Panc1 (cell line): ENCODE results near the gene KLHDC3. TPM values are rescaled to one million over a fixed set of nuclear protein-coding genes. Genes with fewer than 3 reads are reported as not detected.
"Not testable (repeated sequence)": the region's sequence is repeated elsewhere in the genome, so short reads cannot be mapped to it uniquely, and the experiment has no call there.

Source experiments
- ATAC-seq: fragments of 200-7000 bp; cut with Tn5 transposase; 2 replicates; pipeline ENCODE4 v1.9.1; 2020; ENCODE audit warnings: mild to moderate bottlenecking, moderate library complexity
- BruUV-seq: library from RNA; stranded (reverse); fragments of 400-500 nt; replicated peaks from 2 replicates; lab custom pipeline; 2021; lab: Mats Ljungman, UMichigan
- CTCF ChIA-PET: fragments of 300-600 bp; sonication (Branson Sonifier 250); formaldehyde crosslinking; loops from one replicate; lab custom pipeline; 2022; ENCODE audit warnings: antibody characterized with exemption; lab: Charles Lee
- POLR2A ChIA-PET: fragments of 300-600 bp; sonication (Branson Sonifier 250); formaldehyde crosslinking; loops from one replicate; lab custom pipeline; 2022; ENCODE audit warnings: antibody characterized with exemption; lab: Charles Lee
- DNase-seq: peaks from one replicate; pipeline ENCODE4 v3.0.0-alpha.2; 2010; ENCODE audit warnings: low read depth, low spot score
- H3K27ac ChIP-seq: 2 replicates; pipeline ENCODE4 v1.5.1; 2011; ENCODE audit warnings: mild to moderate bottlenecking, low read length, inconsistent platforms
- H3K27me3 ChIP-seq: fragments of 200-500 bp; sonication (Bioruptor generic); 2 replicates; pipeline ENCODE4 v1.6.0; 2014; ENCODE audit warnings: low read length, inconsistent platforms; ENCODE audit not compliant: control insufficient read depth, insufficient read depth
- H3K36me3 ChIP-seq: fragments of 200-500 bp; sonication (Bioruptor generic); 2 replicates; pipeline ENCODE4 v1.5.1; 2014; ENCODE audit warnings: inconsistent platforms, mild to moderate bottlenecking, low read length, moderate library complexity; ENCODE audit not compliant: control insufficient read depth, insufficient read depth
- H3K4me1 ChIP-seq: 2 replicates; pipeline ENCODE4 v1.5.1; 2011; ENCODE audit warnings: inconsistent platforms, mild to moderate bottlenecking, low read length, moderate library complexity; ENCODE audit not compliant: control insufficient read depth, insufficient read depth
- H3K4me3 ChIP-seq, 2 experiments: 2 replicates each; pipeline ENCODE4 v1.5.1; 2011 to 2012; ENCODE audit warnings: low read depth in 2 of 2, low read length in 2 of 2, mild to moderate bottlenecking in 2 of 2, inconsistent platforms in 1 of 2, moderate library complexity in 1 of 2
- H3K9me3 ChIP-seq: fragments of 200-500 bp; sonication (Bioruptor generic); 2 replicates; pipeline ENCODE4 v1.5.1; 2014; ENCODE audit warnings: low read depth, mild to moderate bottlenecking, inconsistent platforms, low read length, moderate library complexity; ENCODE audit not compliant: control insufficient read depth, insufficient read depth
- POLR2AphosphoS5 ChIP-seq: IDR thresholded peaks from 2 replicates; pipeline ENCODE4 v1.6.1; 2012; ENCODE audit warnings: mild to moderate bottlenecking, low read depth, low read length, moderate library complexity
- SIN3A ChIP-seq: IDR thresholded peaks from 2 replicates; pipeline ENCODE4 v1.6.1; 2012; ENCODE audit warnings: low read depth, mild to moderate bottlenecking, low read length, moderate library complexity, borderline replicate concordance; ENCODE audit not compliant: insufficient read depth
- TCF7L2 ChIP-seq: IDR thresholded peaks from 2 replicates; pipeline ENCODE4 v1.6.1; 2011; ENCODE audit warnings: mild to moderate bottlenecking, low read depth, low read length, inconsistent platforms
- in situ Hi-C: cut with HindIII; loops from 2 replicates; pipeline ENCODE4 v1.10.0; 2016; ENCODE audit warnings: low sequenced_read_pairs, low pct_unique_long_range_greater_than_20kb
- intact Hi-C: fragments of 100-400 bp; cut with micrococcal nuclease; formaldehyde crosslinking; loops from one replicate; pipeline ENCODE4 v1.10.0; 2022; ENCODE audit not compliant: unreplicated experiment
- total RNA-seq: library from RNA; stranded (reverse); gene quantifications from one replicate; pipeline ENCODE4 v1.2.1, GENCODE V29; 2021; ENCODE audit not compliant: unreplicated experiment
- TF ChIP-seq, protein P1 (sequence below), 2 experiments: IDR thresholded peaks; 2 replicates each; pipeline ENCODE4 v1.6.1; 2011 to 2012; ENCODE audit warnings: low read depth in 2 of 2, control low read depth in 1 of 2, low read length in 1 of 2, mild to moderate bottlenecking in 1 of 2, moderate library complexity in 1 of 2; ENCODE audit not compliant: insufficient read depth in 1 of 2
- TF ChIP-seq, protein P2 (sequence below): fragments of 450-650 bp; IDR thresholded peaks from 2 replicates; pipeline ENCODE4 v1.5.1; 2017; ENCODE audit warnings: mild to moderate bottlenecking

KLHDC3 gene
- total RNA-seq, 1 experiment from 2014 or later: 60.9 TPM

DNA sequence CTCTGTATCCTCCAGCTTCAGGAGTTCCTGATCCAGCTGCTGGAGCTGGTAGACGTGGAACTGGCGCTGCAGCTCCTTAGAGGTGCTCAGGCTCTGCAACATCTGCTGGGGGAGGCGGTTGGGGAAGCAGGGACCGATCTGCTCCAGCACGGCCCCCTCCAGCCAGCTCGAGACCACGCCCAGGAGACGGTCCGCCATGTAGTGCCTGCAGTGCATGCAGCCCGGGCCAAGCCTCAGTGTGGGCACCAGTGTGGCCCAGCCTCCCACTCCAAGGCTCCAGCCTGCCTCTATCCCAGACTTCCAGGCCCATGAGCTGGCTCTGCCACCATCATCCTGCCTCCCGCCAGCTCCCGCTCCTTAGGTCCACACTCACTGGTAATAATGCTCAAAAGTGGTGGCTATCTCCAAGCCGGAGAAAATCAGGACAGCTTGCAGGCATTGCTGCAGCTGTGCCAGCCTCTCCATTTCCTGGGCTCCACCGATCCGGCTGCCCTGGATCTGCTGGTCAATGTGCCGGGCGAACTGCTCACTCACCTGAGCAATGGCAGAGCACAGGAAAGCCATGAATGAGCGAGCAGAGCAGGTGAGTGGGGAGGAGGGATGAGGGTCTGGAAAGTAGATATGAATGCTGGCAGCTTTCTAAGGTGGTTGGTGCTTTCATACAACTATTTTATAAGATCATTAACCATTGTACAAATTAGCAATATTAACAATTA is 26.7 kb downstream of the KLHDC3 start:
- Histone ChIP-seq H3K9me3 (no peaks in the 10 kb centered on the region), H3K4me3 (no peak overlapping the region), H3K27me3 (no peaks in the 10 kb centered on the region), H3K27ac (no peak overlapping the region), H3K36me3 (no peaks in the 10 kb centered on the region; the same call in 1 of the 2 replicates), H3K4me1 (peaks cover 3% of the 10 kb centered on the region; the same call in 1 of the 2 replicates)
- TF ChIP-seq POLR2AphosphoS5: no peak
- TF ChIP-seq TCF7L2: no peak
- TF ChIP-seq SIN3A: no peak
- TF ChIP-seq, protein P1, sequence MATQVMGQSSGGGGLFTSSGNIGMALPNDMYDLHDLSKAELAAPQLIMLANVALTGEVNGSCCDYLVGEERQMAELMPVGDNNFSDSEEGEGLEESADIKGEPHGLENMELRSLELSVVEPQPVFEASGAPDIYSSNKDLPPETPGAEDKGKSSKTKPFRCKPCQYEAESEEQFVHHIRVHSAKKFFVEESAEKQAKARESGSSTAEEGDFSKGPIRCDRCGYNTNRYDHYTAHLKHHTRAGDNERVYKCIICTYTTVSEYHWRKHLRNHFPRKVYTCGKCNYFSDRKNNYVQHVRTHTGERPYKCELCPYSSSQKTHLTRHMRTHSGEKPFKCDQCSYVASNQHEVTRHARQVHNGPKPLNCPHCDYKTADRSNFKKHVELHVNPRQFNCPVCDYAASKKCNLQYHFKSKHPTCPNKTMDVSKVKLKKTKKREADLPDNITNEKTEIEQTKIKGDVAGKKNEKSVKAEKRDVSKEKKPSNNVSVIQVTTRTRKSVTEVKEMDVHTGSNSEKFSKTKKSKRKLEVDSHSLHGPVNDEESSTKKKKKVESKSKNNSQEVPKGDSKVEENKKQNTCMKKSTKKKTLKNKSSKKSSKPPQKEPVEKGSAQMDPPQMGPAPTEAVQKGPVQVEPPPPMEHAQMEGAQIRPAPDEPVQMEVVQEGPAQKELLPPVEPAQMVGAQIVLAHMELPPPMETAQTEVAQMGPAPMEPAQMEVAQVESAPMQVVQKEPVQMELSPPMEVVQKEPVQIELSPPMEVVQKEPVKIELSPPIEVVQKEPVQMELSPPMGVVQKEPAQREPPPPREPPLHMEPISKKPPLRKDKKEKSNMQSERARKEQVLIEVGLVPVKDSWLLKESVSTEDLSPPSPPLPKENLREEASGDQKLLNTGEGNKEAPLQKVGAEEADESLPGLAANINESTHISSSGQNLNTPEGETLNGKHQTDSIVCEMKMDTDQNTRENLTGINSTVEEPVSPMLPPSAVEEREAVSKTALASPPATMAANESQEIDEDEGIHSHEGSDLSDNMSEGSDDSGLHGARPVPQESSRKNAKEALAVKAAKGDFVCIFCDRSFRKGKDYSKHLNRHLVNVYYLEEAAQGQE (IDR thresholded peaks at IDR 0.05; ENCODE audit: insufficient read depth in 1 of 2, low read depth in 2 of 2, low read length in 1 of 2): no peak
- TF ChIP-seq, protein P2, sequence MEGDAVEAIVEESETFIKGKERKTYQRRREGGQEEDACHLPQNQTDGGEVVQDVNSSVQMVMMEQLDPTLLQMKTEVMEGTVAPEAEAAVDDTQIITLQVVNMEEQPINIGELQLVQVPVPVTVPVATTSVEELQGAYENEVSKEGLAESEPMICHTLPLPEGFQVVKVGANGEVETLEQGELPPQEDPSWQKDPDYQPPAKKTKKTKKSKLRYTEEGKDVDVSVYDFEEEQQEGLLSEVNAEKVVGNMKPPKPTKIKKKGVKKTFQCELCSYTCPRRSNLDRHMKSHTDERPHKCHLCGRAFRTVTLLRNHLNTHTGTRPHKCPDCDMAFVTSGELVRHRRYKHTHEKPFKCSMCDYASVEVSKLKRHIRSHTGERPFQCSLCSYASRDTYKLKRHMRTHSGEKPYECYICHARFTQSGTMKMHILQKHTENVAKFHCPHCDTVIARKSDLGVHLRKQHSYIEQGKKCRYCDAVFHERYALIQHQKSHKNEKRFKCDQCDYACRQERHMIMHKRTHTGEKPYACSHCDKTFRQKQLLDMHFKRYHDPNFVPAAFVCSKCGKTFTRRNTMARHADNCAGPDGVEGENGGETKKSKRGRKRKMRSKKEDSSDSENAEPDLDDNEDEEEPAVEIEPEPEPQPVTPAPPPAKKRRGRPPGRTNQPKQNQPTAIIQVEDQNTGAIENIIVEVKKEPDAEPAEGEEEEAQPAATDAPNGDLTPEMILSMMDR: no peak
- intact Hi-C loops: no loop called here
- in situ Hi-C loops: no loop called here
- ChIA-PET CTCF (no interaction called here), POLR2A (no interaction called here)
- ATAC-seq: no peak
- no peak for DNase-seq
- no TSS peak for BruUV-seq

DNA sequence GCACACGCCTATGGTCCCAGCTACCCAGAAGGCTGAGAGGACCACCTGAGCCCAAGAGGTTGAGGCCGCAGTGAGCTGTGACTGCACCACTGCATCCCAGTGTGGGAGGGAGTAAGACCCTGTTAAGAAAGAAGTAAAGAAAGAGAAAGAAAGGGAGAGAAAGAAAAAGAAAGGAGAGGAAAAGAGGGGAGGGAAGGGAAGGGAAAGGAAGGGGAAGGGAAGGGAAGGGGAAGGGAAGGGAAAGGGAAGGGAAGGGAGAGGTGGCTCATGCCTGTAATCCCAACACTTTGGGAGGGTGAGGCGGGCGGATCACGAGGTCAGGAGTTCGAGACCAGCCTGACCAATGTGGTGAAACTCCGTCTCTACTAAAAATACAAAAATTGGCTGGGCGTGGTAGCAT is 27.4 kb downstream of the KLHDC3 start:
- BruUV-seq, in situ Hi-C loops, H3K36me3 ChIP-seq, H3K4me1 ChIP-seq, H3K27me3 ChIP-seq, DNase-seq, POLR2A ChIA-PET, H3K9me3 ChIP-seq, intact Hi-C loops, H3K4me3 ChIP-seq, ATAC-seq, H3K27ac ChIP-seq: not testable (repeated sequence)
- CTCF ChIA-PET: interaction anchor here (0.8 kb wide), 1 partner anchor 133 kb away, joined by 15 read pairs; no protein-coding TSS in a partner anchor

DNA sequence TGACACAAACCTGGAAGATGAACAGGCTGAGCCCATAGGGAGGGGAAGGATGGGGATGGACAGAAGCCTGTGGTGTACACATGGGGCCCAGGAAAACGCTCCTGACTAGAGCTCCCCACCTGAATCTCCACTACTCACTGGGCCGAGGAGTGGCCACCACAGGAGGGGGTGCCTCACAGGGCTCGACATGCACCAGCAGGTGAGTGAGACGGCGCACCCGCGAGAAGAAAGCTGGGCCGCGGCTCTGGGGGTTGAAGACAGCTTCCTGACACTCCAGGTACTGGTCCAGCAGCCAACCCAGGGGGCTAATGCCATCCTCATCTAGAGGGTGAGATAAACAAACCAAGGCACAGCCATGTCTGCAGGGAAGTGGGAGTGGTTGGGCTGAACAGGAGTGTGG is 29.3 kb downstream of the KLHDC3 start:
- no peaks in the 10 kb centered on the region for H3K9me3 ChIP-seq
- H3K36me3 ChIP-seq: no peaks in the 10 kb centered on the region; the same call in 1 of the 2 replicates
- TF ChIP-seq TCF7L2 (no peak), POLR2AphosphoS5 (no peak), SIN3A (no peak)
- TF ChIP-seq, protein P1 (IDR thresholded peaks at IDR 0.05; ENCODE audit: insufficient read depth in 1 of 2, low read depth in 2 of 2, low read length in 1 of 2): no peak
- TF ChIP-seq, protein P2: no peak
- H3K4me1 ChIP-seq: no peaks in the 10 kb centered on the region
- ATAC-seq: no peak
- no TSS peak for BruUV-seq
- intact Hi-C loops (no loop called here), in situ Hi-C loops (no loop called here)
- POLR2A ChIA-PET: interaction anchor here (0.6 kb wide), 1 partner anchor 51 kb away, joined by 7 read pairs; no protein-coding TSS in a partner anchor
- H3K27me3 ChIP-seq: no peaks in the 10 kb centered on the region
- CTCF ChIA-PET: no interaction called here
- no peak overlapping the region for H3K27ac ChIP-seq
- no peak overlapping the region for H3K4me3 ChIP-seq
- DNase-seq: no peak
